Retinal pigment epithelial cell (primary cell): ENCODE data around the gene SUPT3H.
"Not testable (repeated sequence)": the region's sequence is repeated elsewhere in the genome, so short reads cannot be mapped to it uniquely, and the experiment has no call there.

Experiments used
- DNase-seq: peaks from one replicate; pipeline ENCODE4 v3.0.0-alpha.2; 2010; ENCODE audit warnings: low read depth
- H3K4me3 ChIP-seq: 2 replicates; pipeline ENCODE4 v1.5.1; 2011; ENCODE audit warnings: mild to moderate bottlenecking, low read length, control low read depth, moderate library complexity
- TF ChIP-seq, protein P1 (sequence below): conservative IDR thresholded peaks from 2 replicates; pipeline ENCODE4 v1.5.1; 2011; ENCODE audit warnings: low read depth, low read length, control low read depth, inconsistent platforms

Gene SUPT3H

DNA sequence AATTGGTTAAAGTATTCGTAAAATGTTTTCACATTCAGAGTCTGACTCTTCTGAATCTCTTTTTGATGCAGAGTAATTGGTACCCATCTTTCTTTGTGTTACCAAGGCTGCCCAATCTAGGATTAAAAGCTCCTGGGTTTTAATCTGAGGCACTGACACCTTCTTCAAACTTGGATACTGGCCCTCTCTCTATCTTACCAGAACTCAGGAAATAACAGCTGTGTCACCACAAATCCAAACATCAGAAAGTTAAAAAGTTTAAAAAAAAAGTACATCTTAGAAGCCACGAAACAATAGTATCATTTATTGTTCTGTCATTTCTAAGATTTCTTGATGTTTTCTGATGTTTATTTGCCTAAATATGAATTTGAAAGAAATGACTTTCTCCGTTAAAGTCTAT, 305.1 kb downstream of the SUPT3H start:
- DNase-seq = no peak
- no peak overlapping the region for H3K4me3 ChIP-seq
- TF ChIP-seq, protein P1, sequence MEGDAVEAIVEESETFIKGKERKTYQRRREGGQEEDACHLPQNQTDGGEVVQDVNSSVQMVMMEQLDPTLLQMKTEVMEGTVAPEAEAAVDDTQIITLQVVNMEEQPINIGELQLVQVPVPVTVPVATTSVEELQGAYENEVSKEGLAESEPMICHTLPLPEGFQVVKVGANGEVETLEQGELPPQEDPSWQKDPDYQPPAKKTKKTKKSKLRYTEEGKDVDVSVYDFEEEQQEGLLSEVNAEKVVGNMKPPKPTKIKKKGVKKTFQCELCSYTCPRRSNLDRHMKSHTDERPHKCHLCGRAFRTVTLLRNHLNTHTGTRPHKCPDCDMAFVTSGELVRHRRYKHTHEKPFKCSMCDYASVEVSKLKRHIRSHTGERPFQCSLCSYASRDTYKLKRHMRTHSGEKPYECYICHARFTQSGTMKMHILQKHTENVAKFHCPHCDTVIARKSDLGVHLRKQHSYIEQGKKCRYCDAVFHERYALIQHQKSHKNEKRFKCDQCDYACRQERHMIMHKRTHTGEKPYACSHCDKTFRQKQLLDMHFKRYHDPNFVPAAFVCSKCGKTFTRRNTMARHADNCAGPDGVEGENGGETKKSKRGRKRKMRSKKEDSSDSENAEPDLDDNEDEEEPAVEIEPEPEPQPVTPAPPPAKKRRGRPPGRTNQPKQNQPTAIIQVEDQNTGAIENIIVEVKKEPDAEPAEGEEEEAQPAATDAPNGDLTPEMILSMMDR = no peak

DNA sequence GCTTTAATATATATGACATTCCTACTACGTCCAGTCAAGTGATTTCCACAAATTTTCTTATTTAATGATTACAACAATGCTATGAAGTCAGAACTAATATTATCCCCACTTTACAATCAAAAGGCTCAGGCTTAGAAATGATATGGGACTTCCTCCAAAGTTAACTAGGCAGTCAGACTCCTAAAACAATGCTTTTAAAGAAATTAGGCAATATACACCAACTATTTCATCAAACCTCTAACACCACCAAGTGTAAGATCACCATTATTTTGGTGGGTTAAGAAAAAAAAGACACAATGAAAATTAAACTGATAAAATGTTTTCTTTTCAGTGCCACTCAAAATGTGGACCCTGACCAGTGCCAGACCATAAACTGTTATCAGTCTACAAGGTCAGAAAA, 305.7 kb downstream of the SUPT3H start:
- H3K4me3 ChIP-seq = no peak overlapping the region
- DNase-seq = no peak
- TF ChIP-seq, protein P1 = no peak

DNA sequence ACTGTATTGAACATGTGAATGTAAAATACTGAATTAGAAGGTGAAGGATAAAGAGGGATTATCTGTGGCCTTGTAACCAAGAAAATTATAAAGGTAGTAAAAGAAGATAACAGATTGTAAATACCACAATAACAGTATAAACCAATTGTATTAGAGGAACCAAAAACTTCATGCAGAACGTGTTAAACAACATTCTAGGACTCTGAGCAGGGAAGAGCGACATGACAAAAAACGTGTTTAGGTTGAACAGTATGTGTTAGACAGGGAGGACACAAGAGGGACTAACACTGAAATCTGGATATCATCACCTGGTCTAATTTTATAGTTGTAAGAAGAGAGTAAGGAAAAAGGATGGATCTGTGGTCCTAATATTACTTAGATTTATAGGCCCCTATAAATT, 308.6 kb downstream of the SUPT3H start:
- TF ChIP-seq, protein P1 = no peak
- no peak overlapping the region for H3K4me3 ChIP-seq
- DNase-seq = no peak

DNA sequence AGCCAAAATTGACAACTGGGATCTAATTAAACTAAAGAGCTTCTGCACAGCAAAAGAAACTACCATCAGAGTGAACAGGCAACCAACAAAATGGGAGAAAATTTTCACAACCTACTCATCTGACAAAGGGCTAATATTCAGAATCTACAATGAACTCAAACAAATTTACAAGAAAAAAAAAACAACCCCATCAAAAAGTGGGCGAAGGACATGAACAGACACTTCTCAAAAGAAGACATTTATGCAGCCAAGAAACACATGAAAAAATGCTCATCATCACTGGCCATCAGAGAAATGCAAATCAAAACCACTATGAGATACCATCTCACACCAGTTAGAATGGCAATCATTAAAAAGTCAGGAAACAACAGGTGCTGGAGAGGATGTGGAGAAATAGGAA, 310.3 kb downstream of the SUPT3H start:
- not testable (repeated sequence) for H3K4me3 ChIP-seq, DNase-seq

DNA sequence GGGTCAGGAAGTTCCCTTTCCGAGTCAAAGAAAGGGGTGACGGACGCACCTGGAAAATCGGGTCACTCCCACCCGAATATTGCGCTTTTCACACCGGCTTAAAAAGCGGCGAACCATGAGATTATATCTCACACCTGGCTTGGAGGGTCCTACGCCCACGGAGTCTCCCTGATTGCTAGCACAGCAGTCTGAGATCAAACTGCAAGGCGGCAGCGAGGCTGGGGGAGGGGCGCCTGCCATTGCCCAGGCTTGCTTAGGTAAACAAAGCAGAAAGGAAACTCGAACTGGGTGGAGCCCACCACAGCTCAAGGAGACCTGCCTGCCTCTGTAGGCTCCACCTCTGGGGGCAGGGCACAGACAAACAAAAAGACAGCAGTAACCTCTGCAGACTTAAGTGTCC, 315.1 kb downstream of the SUPT3H start:
- H3K4me3 ChIP-seq, DNase-seq: not testable (repeated sequence)

- TF ChIP-seq, protein P1 = no peak
- no peak for DNase-seq
- no peak overlapping the region for H3K4me3 ChIP-seq
Observed at GRCh38 chr6:45057711-45058110, 320.0 kb downstream of the SUPT3H start.

GRCh38 chr6:45054610-45055009, 323.1 kb downstream of the SUPT3H start:
- DNase-seq = no peak
- H3K4me3 ChIP-seq = no peak overlapping the region
- TF ChIP-seq, protein P1 = no peak

- TF ChIP-seq, protein P1 = no peak
- no peak overlapping the region for H3K4me3 ChIP-seq
- no peak for DNase-seq
Observed at GRCh38 chr6:45052325-45052724, 325.4 kb downstream of the SUPT3H start.
